Hepatocyte (in vitro differentiated cells): ENCODE measurements around the gene ZNF212. TPM values are rescaled to one million over a fixed set of nuclear protein-coding genes. Genes with fewer than 3 reads are reported as not detected.
A peak's percentile ranks its signal among the peaks of the same experiment; 100 is the strongest.
"Not testable (repeated sequence)": the region's sequence is repeated elsewhere in the genome, so short reads cannot be mapped to it uniquely, and the experiment has no call there.

Experiments used
- DNase-seq: peaks from one replicate; pipeline ENCODE4 v3.0.0-alpha.2; 2016; ENCODE audit warnings: low spot score
- H2AFZ ChIP-seq: fragments of 200-600 bp; sonication (generic); 2 replicates; pipeline ENCODE4 v1.6.0; 2016; ENCODE audit warnings: antibody characterized with exemption, mild to moderate bottlenecking
- H3K27ac ChIP-seq: fragments of 200-600 bp; sonication (generic); 2 replicates; pipeline ENCODE4 v1.5.1; 2016; ENCODE audit warnings: mild to moderate bottlenecking
- H3K27me3 ChIP-seq: fragments of 200-600 bp; sonication (generic); 2 replicates; pipeline ENCODE4 v1.6.1; 2016
- H3K36me3 ChIP-seq: fragments of 200-600 bp; sonication (generic); replicated peaks from 2 replicates; pipeline ENCODE4 v1.5.1; 2016; ENCODE audit warnings: low read depth; ENCODE audit not compliant: insufficient read depth
- H3K4me1 ChIP-seq: fragments of 200-600 bp; sonication (generic); 2 replicates; pipeline ENCODE4 v1.5.1; 2016; ENCODE audit warnings: mild to moderate bottlenecking, moderate library complexity; ENCODE audit not compliant: insufficient read depth
- H3K4me2 ChIP-seq: fragments of 200-600 bp; sonication (generic); 2 replicates; pipeline ENCODE4 v1.6.0; 2016
- H3K4me3 ChIP-seq: fragments of 200-600 bp; sonication (generic); 2 replicates; pipeline ENCODE4 v1.5.1; 2016; ENCODE audit warnings: mild to moderate bottlenecking
- H3K79me2 ChIP-seq: fragments of 200-600 bp; sonication (generic); 2 replicates; pipeline ENCODE4 v1.6.0; 2017; ENCODE audit warnings: mild to moderate bottlenecking
- H3K9me2 ChIP-seq: fragments of 200-600 bp; sonication (generic); replicated peaks from 2 replicates; pipeline ENCODE4 v1.6.0; 2017; ENCODE audit warnings: mild to moderate bottlenecking; ENCODE audit not compliant: insufficient read depth
- H3K9me3 ChIP-seq: fragments of 200-600 bp; sonication (generic); 2 replicates; pipeline ENCODE4 v1.5.1; 2016; ENCODE audit warnings: low read depth, mild to moderate bottlenecking
- H4K20me1 ChIP-seq: fragments of 200-600 bp; sonication (generic); 2 replicates; pipeline ENCODE4 v1.6.0; 2016; ENCODE audit warnings: mild to moderate bottlenecking; ENCODE audit not compliant: insufficient read depth, poor library complexity, severe bottlenecking
- EZH2 ChIP-seq: fragments of 200-600 bp; sonication (generic); IDR thresholded peaks from 2 replicates; pipeline ENCODE4 v1.6.1; 2016; ENCODE audit warnings: antibody characterized with exemption, mild to moderate bottlenecking, borderline replicate concordance
- EZH2phosphoT487 ChIP-seq: fragments of 200-600 bp; sonication (generic); IDR thresholded peaks from one replicate; pipeline ENCODE4 v1.6.1; 2018; ENCODE audit warnings: antibody characterized with exemption, mild to moderate bottlenecking, low read depth, moderate library complexity; ENCODE audit not compliant: unreplicated experiment, severe bottlenecking
- WGBS: methylation state at CpG from one replicate; pipeline ENCODE4 v1.1.6; 2016; ENCODE audit warnings: low lambda C conversion rate; ENCODE audit errors: missing lambda C conversion rate; 5-methylcytosine and 5-hydroxymethylcytosine counted together
- polyA plus RNA-seq: library from polyadenylated mRNA; unstranded; fragments of >200 nt; fragmentation: Nextera tagmentation; extraction: Ambion mirVana; gene quantifications from 2 replicates; pipeline ENCODE4 v1.2.1, GENCODE V29; 2016
- total RNA-seq: library from RNA; depleted of rRNA; stranded (reverse); fragments of >200 nt; gene quantifications from 2 replicates; pipeline ENCODE4 v1.2.3, GENCODE V29; 2014
- TF ChIP-seq, protein P1 (sequence below): fragments of 200-600 bp; sonication (generic); IDR thresholded peaks from 2 replicates; pipeline ENCODE4 v1.5.1; 2016; ENCODE audit warnings: antibody characterized with exemption, mild to moderate bottlenecking; ENCODE audit not compliant: poor library complexity

ZNF212 gene
- total and polyA plus RNA-seq, 2 experiments from 2014 or later = 4.6 to 9.9 TPM

DNA sequence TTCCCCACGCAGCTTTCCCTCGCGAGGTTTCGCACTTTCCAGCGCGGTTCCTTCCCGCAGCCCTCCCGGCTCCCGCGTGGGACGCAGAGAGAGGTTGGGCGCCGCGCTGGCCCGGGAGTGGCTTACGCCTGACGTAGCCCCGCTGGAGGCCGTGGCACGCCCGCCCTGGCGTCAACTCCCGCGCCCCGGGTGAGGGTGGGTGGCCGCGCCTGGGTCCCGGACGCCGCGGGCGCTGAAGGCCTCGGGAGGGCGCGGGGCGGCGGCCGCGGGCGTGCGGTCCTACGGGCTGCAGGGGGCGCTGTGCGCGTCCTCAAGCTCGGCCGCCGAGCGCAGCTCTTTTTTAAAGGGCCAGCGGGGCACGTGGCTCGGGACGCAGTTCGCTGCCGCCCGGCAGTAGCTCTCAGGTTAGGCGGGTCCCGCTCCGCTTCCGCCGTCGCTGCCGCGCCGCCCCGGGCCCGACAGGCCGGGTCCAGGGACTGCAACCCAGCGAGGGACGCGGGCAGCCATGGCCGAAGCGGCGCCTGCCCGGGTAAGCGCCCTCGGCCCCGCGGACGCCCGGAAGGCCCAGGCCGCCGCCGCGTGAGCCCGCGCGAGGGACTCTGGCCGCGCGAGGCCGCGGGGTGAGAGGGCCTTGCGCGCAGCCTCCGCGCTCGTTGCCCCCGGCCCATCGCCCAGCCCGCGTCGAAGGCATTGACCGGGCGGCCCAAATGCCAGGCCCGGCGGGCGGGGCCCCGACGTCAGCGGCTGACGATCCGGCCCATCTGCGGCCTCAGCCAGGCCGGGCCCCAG lies 22.6 kb downstream of the ZNF212 start, which contains the start of gene ZNF783:
TSS of gene ZNF783 (plus strand) at position 368 of the 789 bp plus-strand sequence. CDS start at position 506, 138 bp downstream.
- Histone ChIP-seq H4K20me1 (no peaks in the 10 kb centered on the region), H3K27ac (peak within 1 kb of the TSS; percentile 87), H3K4me3 (peak within 1 kb of the TSS; percentile 78), H3K79me2 (peaks cover 17% of the 10 kb centered on the region), H3K9me2 (no peaks in the 10 kb centered on the region), H2AFZ (peak within 1 kb of the TSS; percentile 54), H3K4me1 (peaks cover 8% of the 10 kb centered on the region), H3K4me2 (peak within 1 kb of the TSS; percentile 87), H3K9me3 (no peaks in the 10 kb centered on the region), H3K36me3 (no peaks in the 10 kb centered on the region), H3K27me3 (no peaks in the 10 kb centered on the region)
- WGBS = 2% methylated on average over 72 of the region's 115 CpGs
- TF ChIP-seq, protein P1, sequence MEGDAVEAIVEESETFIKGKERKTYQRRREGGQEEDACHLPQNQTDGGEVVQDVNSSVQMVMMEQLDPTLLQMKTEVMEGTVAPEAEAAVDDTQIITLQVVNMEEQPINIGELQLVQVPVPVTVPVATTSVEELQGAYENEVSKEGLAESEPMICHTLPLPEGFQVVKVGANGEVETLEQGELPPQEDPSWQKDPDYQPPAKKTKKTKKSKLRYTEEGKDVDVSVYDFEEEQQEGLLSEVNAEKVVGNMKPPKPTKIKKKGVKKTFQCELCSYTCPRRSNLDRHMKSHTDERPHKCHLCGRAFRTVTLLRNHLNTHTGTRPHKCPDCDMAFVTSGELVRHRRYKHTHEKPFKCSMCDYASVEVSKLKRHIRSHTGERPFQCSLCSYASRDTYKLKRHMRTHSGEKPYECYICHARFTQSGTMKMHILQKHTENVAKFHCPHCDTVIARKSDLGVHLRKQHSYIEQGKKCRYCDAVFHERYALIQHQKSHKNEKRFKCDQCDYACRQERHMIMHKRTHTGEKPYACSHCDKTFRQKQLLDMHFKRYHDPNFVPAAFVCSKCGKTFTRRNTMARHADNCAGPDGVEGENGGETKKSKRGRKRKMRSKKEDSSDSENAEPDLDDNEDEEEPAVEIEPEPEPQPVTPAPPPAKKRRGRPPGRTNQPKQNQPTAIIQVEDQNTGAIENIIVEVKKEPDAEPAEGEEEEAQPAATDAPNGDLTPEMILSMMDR = peak; percentile 66
- TF ChIP-seq EZH2 (no peak), EZH2phosphoT487 (no peak)
- DNase-seq = peak; percentile 95

DNA sequence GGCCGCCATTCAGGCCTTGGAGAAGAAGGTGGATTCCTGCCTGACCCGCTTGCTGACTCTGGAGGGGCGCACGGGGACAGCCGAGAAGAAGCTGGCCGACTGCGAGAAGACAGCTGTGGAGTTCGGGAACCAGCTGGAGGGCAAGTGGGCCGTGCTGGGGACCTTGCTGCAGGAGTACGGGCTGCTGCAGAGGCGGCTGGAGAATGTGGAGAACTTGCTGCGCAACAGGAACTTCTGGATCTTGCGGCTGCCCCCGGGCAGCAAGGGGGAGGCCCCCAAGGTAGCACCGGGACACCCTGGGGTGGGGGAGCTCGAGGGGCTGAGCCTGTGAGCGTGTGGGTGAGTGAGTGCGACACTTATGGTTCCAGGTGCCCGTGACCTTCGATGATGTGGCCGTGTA lies 27.0 kb downstream of the ZNF212 start:
- no peak overlapping the region for H3K4me2 ChIP-seq
- 96% methylated on average over 21 of the region's 21 CpGs for WGBS
- no peaks in the 10 kb centered on the region for H4K20me1 ChIP-seq
- H3K36me3 ChIP-seq = no peaks in the 10 kb centered on the region
- peaks cover 8% of the 10 kb centered on the region for H3K4me1 ChIP-seq
- H3K9me2 ChIP-seq = no peaks in the 10 kb centered on the region
- H3K27ac ChIP-seq = no peak overlapping the region
- H3K4me3 ChIP-seq = no peak overlapping the region
- H3K27me3 ChIP-seq = no peaks in the 10 kb centered on the region
- no peaks in the 10 kb centered on the region for H3K9me3 ChIP-seq
- H2AFZ ChIP-seq = no peak overlapping the region
- TF ChIP-seq EZH2 (no peak), EZH2phosphoT487 (no peak)
- TF ChIP-seq, protein P1 = no peak
- no peak for DNase-seq
- H3K79me2 ChIP-seq = peaks cover 17% of the 10 kb centered on the region

DNA sequence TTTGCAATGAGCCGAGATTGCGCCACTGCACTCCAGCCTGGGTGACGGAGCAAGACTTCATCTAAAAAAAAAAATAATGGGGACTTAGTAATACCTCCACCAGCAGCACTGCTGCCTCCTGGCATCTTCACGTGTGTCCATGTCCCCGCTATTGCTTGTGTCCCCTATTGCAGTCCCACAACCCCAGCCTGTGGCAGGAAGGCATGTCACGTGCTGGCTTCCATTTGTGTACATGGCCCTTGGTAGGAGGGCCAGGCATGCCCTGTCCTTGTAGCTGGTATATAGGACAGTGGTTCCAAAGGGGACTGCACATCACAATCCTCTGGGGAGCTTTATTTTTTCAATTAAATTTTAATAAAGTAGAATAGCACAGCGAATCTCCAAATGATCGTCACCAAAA lies 28.3 kb downstream of the ZNF212 start:
- DNase-seq = no peak
- no peak overlapping the region for H3K4me2 ChIP-seq
- no peak overlapping the region for H3K4me3 ChIP-seq
- H4K20me1 ChIP-seq = no peaks in the 10 kb centered on the region
- no peaks in the 10 kb centered on the region for H3K27me3 ChIP-seq
- H3K79me2 ChIP-seq = peaks cover 14% of the 10 kb centered on the region
- TF ChIP-seq, protein P1 = no peak
- TF ChIP-seq EZH2phosphoT487 (no peak), EZH2 (no peak)
- H3K9me3 ChIP-seq = no peaks in the 10 kb centered on the region
- H3K9me2 ChIP-seq = no peaks in the 10 kb centered on the region
- H3K27ac ChIP-seq = no peak overlapping the region
- H3K4me1 ChIP-seq = peaks cover 4% of the 10 kb centered on the region
- H2AFZ ChIP-seq = no peak overlapping the region
- 95% methylated on average over 8 of the region's 8 CpGs for WGBS
- H3K36me3 ChIP-seq = no peaks in the 10 kb centered on the region

DNA sequence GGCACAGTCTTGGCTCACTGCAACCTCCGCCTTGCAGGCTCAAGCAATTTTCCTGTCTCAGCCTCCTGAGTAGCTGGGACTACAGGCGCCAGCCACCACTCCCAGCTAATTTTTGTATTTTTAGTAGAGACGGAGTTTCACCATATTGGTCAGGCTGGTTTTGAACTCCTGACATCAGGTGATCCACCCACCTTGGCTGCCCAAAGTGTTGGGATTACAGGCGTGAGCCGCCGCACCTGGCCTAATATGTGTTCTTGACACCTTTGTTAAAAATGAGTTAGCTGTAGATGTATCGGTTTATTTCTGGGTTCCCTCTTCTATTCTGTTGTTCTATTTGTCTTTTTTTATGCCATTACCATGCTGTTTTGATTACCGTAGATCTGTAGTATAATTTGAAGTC lies 35.0 kb downstream of the ZNF212 start:
- not testable (repeated sequence) for H4K20me1 ChIP-seq, H3K27me3 ChIP-seq, H3K27ac ChIP-seq, DNase-seq, H3K79me2 ChIP-seq, H3K4me2 ChIP-seq, H3K36me3 ChIP-seq, H2AFZ ChIP-seq, H3K4me1 ChIP-seq, H3K4me3 ChIP-seq, H3K9me2 ChIP-seq, H3K9me3 ChIP-seq
- 99% methylated on average over 8 of the region's 8 CpGs for WGBS
